Right lobe of liver (tissue), 6 donors: ENCODE results near the gene METTL26. TPM values are rescaled to one million over a fixed set of nuclear protein-coding genes. Genes with fewer than 3 reads are reported as not detected.

ENCODE experiments used
- ATAC-seq, 4 donors: fragments of 200-7000 bp; cut with Tn5 transposase; one replicate each; pipeline ENCODE4 v1.9.1; 2020; ENCODE audit warnings: mild to moderate bottlenecking in 4 of 4, moderate library complexity in 4 of 4
- DNase-seq, 3 donors: peaks; one replicate each; pipeline ENCODE4 v3.0.0-alpha.2; 2020
- H3K27ac ChIP-seq, 3 donors: fragments of 200-600 bp; one replicate each; pipeline ENCODE4 v1.8.0; 2022
- H3K27me3 ChIP-seq, 2 donors: fragments of 200-600 bp; one replicate each; pipeline ENCODE4 v1.8.0; 2022
- H3K36me3 ChIP-seq, 4 donors: fragments of 200-600 bp; sonication (generic) in 1 of 4; one replicate each; pipeline versions ENCODE4 v1.5.1 to v1.8.0; 2017 to 2022; ENCODE audit warnings: control low read depth in 1 of 4
- H3K4me1 ChIP-seq, 4 donors: fragments of 200-600 bp; sonication (generic) in 1 of 4; one replicate each; pipeline versions ENCODE4 v1.5.1 to v1.8.0; 2017 to 2022; ENCODE audit warnings: control low read depth in 1 of 4
- H3K4me3 ChIP-seq, 3 donors: fragments of 200-600 bp; one replicate each; pipeline ENCODE4 v1.8.0; 2022
- H3K9me3 ChIP-seq, 4 donors: fragments of 200-600 bp; sonication (generic) in 1 of 4; one replicate each; pipeline versions ENCODE4 v1.5.1 to v1.8.0; 2017 to 2022; ENCODE audit warnings: control low read depth in 1 of 4
- CTCF ChIP-seq, 4 donors: fragments of 200-600 bp in 3 of 4; fragments of 450-650 bp in 1 of 4; IDR thresholded peaks; one replicate each; pipeline versions ENCODE4 v1.5.1 to v1.8.0; 2016 to 2022; ENCODE audit warnings: antibody characterized with exemption in 4 of 4, mild to moderate bottlenecking in 2 of 4
- POLR2A ChIP-seq: fragments of 450-650 bp; IDR thresholded peaks from one replicate; pipeline ENCODE4 v1.6.1; 2017; ENCODE audit warnings: antibody characterized with exemption, mild to moderate bottlenecking
- WGBS: methylation state at CpG from one replicate; pipeline ENCODE4 v1.1.6; 2018; ENCODE audit warnings: low coverage, low lambda C conversion rate; ENCODE audit not compliant: insufficient coverage; ENCODE audit errors: missing lambda C conversion rate; 5-methylcytosine and 5-hydroxymethylcytosine counted together
- intact Hi-C, 2 donors: fragments of 100-400 bp; cut with DNase I; formaldehyde crosslinking; loops; one replicate each; pipeline versions ENCODE4 v1.11.2 to v1.14.1; 2022
- total RNA-seq, 6 experiments: library from RNA; depleted of rRNA in 2 of 6; stranded (reverse); fragments of >200 nt in 2 of 6; fragmentation: NEBNext Ultra II Directional in 3 of 6; extraction: Animal tissue kit (Norgen Biotek cat#: 25700) in 3 of 6; gene quantifications; one replicate each; pipeline versions ENCODE4 v1.1.0 to v1.2.4, GENCODE V29; 2016 to 2023
- donor health status: DM: no; HTN: yes; CAD: no.
- donor health status: DM: no; HTN: no; CAD: no.
- donor health status: DM: no; HTN: no; CAD: no.
- donor health status: DM: no; HTN: yes; CAD: no.
- donor health status: DM: no; HTN: yes; CAD: no.

The METTL26 gene
- total RNA-seq, 6 experiments from 2014 or later: 22.7 to 126 (median 32.6) TPM

DNA sequence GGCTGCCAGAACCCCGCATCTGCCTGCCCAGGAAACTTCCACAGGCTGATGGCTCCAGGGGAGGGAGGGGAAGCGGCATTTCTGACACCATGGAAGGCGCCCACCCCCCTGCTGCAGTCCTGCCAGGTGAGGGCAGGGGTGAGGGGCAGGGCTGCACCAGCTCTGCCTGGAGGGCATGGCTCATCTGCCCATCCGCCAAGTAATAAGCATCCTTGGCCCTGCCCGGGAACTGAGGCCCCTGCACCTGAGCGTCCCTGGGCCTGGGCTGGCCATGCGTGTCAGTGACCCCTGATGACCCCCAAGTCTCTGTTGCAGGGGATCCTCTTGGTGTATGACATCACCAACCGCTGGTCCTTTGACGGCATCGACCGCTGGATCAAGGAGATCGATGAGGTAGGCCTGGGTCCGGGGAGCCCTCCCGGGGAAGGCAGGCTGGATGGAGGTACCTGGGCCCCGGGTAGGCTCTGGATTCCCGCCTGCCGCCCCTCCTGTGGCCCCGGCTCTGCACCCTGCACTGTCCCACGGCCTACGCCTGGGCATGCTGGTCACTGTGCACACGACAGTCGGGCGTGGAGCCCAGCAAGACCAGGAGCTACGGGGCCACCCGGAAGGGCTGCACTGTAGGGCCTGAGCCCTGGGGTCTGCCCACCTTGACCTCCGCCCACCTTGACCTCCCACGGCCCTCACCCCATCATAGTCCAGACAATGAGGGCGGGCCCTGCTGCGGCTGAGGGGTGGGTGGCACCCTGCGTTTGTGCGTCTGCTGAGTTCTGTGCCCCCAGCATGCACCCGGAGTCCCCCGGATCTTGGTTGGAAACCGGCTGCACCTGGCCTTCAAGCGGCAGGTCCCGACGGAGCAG is 10.8 kb downstream of the METTL26 start:
- H3K4me1 ChIP-seq: peaks cover 0 to 31% (median 22%) of the 10 kb centered on the region in 4 donors
- no peak overlapping the region for H3K27ac ChIP-seq
- no peak overlapping the region for H3K4me3 ChIP-seq
- no peaks in the 10 kb centered on the region for H3K27me3 ChIP-seq
- H3K36me3 ChIP-seq: peaks cover 0 to 9% (median 0%) of the 10 kb centered on the region in 4 donors
- no peak for ATAC-seq
- H3K9me3 ChIP-seq: no peaks in the 10 kb centered on the region
- 97% methylated on average over 6 of the region's 37 CpGs for WGBS
- TF ChIP-seq CTCF (IDR thresholded peaks at IDR 0.05): no peak
- TF ChIP-seq POLR2A: no peak
- no peak for DNase-seq
- intact Hi-C loops: no loop called here

GRCh38 chr16:624526-625070 is 11.5 kb downstream of the METTL26 start:
- H3K4me1 ChIP-seq: peaks cover 0 to 23% (median 16%) of the 10 kb centered on the region in 4 donors
- H3K27ac ChIP-seq: no peak overlapping the region
- WGBS: 73% methylated on average over 3 of the region's 10 CpGs
- DNase-seq (no peak), ATAC-seq (no peak)
- no peaks in the 10 kb centered on the region for H3K27me3 ChIP-seq
- H3K36me3 ChIP-seq: peaks cover 0 to 9% (median 0%) of the 10 kb centered on the region in 4 donors
- no peak for TF ChIP-seq POLR2A
- TF ChIP-seq CTCF (IDR thresholded peaks at IDR 0.05): no peak
- H3K9me3 ChIP-seq: no peaks in the 10 kb centered on the region
- intact Hi-C loops: no loop called here
- H3K4me3 ChIP-seq: no peak overlapping the region

- peaks cover 0 to 9% (median 0%) of the 10 kb centered on the region in 4 donors for H3K36me3 ChIP-seq
- no peak overlapping the region for H3K27ac ChIP-seq
These were observed 13.2 kb downstream of the METTL26 start for GRCh38 chr16:622920-623280.

GRCh38 chr16:621526-622105 is 14.5 kb downstream of the METTL26 start:
- H3K4me3 ChIP-seq: no peak overlapping the region
- intact Hi-C loops: no loop called here
- H3K4me1 ChIP-seq: peaks cover 0 to 12% (median 0%) of the 10 kb centered on the region in 4 donors
- no peak for DNase-seq
- no peak for TF ChIP-seq POLR2A
- H3K9me3 ChIP-seq: no peaks in the 10 kb centered on the region
- 68% methylated on average over 8 of the region's 21 CpGs for WGBS
- no peak for ATAC-seq
- no peak overlapping the region for H3K27ac ChIP-seq
- H3K36me3 ChIP-seq: peaks cover 0 to 9% (median 0%) of the 10 kb centered on the region in 4 donors
- no peaks in the 10 kb centered on the region for H3K27me3 ChIP-seq

More at GRCh38 chr16:622920-623280, 13.2 kb downstream of the METTL26 start:
- no peak overlapping the region for H3K4me3 ChIP-seq
- DNase-seq: no peak
- WGBS: 97% methylated on average over 12 of the region's 17 CpGs
- peaks cover 0 to 6% (median 2%) of the 10 kb centered on the region in 4 donors for H3K4me1 ChIP-seq
- no peaks in the 10 kb centered on the region for H3K27me3 ChIP-seq
- TF ChIP-seq POLR2A: no peak
- TF ChIP-seq CTCF (IDR thresholded peaks at IDR 0.05): no peak
- intact Hi-C loops: no loop called here
- no peak for ATAC-seq
- H3K9me3 ChIP-seq: no peaks in the 10 kb centered on the region
